ENCODE results near the gene AUP1. TPM values are rescaled to one million over a fixed set of nuclear protein-coding genes. Genes with fewer than 3 reads are reported as not detected.

The AUP1 gene
- total and polyA plus RNA-seq, 9 of the 15 experiments (the other 6 are each of a cell fraction or from before 2014, with no cell fraction given), result 70.7 to 245 (median 165) TPM

- TF ChIP-seq, protein P1, sequence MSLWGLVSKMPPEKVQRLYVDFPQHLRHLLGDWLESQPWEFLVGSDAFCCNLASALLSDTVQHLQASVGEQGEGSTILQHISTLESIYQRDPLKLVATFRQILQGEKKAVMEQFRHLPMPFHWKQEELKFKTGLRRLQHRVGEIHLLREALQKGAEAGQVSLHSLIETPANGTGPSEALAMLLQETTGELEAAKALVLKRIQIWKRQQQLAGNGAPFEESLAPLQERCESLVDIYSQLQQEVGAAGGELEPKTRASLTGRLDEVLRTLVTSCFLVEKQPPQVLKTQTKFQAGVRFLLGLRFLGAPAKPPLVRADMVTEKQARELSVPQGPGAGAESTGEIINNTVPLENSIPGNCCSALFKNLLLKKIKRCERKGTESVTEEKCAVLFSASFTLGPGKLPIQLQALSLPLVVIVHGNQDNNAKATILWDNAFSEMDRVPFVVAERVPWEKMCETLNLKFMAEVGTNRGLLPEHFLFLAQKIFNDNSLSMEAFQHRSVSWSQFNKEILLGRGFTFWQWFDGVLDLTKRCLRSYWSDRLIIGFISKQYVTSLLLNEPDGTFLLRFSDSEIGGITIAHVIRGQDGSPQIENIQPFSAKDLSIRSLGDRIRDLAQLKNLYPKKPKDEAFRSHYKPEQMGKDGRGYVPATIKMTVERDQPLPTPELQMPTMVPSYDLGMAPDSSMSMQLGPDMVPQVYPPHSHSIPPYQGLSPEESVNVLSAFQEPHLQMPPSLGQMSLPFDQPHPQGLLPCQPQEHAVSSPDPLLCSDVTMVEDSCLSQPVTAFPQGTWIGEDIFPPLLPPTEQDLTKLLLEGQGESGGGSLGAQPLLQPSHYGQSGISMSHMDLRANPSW (CRISPR knock-in tag; IDR thresholded peaks at IDR 0.05), result no peak
- TF ChIP-seq, protein P2, sequence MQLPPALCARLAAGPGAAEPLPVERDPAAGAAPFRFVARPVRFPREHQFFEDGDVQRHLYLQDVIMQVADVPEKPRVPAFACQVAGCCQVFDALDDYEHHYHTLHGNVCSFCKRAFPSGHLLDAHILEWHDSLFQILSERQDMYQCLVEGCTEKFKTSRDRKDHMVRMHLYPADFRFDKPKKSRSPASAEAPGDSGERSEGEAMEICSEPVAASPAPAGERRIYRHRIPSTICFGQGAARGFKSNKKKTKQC (CRISPR knock-in tag; IDR thresholded peaks at IDR 0.05), result no peak
- no peak for TF ChIP-seq ZNF639 (CRISPR knock-in tag; conservative IDR thresholded peaks at IDR 0.05 in 1 of 2, IDR thresholded peaks at IDR 0.05 in 1 of 2)
- peak; percentile 39; the same call in 1 of the 2 replicates for TF ChIP-seq CREM (IDR thresholded peaks at IDR 0.05; ENCODE audit: low read depth)
- TF ChIP-seq EWSR1 (IDR thresholded peaks at IDR 0.05; ENCODE audit: borderline replicate concordance, low read depth, partially characterized antibody), result no peak
- TF ChIP-seq BRF1 (IDR thresholded peaks at IDR 0.05; ENCODE audit: borderline replicate concordance, extremely low read depth, insufficient read length), result no peak
- TF ChIP-seq NR0B1 (IDR thresholded peaks at IDR 0.05; ENCODE audit: partially characterized antibody), result no peak
- no peak for TF ChIP-seq POU5F1 (IDR thresholded peaks at IDR 0.05; ENCODE audit: borderline replicate concordance, low read depth, low read length, partially characterized antibody)
- no peak for TF ChIP-seq MTA1 (IDR thresholded peaks at IDR 0.05; ENCODE audit: borderline replicate concordance)
- TF ChIP-seq CC2D1A (IDR thresholded peaks at IDR 0.05), result no peak
- TF ChIP-seq ZNF175 (CRISPR knock-in tag; IDR thresholded peaks at IDR 0.05; ENCODE audit: low read depth), result no peak
- TF ChIP-seq KDM5B (IDR thresholded peaks at IDR 0.05; ENCODE audit: insufficient replicate concordance, low read depth, low read length), result no peak
- TF ChIP-seq ZNF239 (CRISPR knock-in tag; IDR thresholded peaks at IDR 0.05), result no peak
- TF ChIP-seq, protein P3, sequence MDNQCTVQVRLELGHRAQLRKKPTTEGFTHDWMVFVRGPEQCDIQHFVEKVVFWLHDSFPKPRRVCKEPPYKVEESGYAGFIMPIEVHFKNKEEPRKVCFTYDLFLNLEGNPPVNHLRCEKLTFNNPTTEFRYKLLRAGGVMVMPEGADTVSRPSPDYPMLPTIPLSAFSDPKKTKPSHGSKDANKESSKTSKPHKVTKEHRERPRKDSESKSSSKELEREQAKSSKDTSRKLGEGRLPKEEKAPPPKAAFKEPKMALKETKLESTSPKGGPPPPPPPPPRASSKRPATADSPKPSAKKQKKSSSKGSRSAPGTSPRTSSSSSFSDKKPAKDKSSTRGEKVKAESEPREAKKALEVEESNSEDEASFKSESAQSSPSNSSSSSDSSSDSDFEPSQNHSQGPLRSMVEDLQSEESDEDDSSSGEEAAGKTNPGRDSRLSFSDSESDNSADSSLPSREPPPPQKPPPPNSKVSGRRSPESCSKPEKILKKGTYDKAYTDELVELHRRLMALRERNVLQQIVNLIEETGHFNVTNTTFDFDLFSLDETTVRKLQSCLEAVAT (IDR thresholded peaks at IDR 0.05), result 0 out of 4 replicates have a peak, but pooled peaks of 1 of the 2 experiments have one; percentile 37
- TF ChIP-seq, protein P4, sequence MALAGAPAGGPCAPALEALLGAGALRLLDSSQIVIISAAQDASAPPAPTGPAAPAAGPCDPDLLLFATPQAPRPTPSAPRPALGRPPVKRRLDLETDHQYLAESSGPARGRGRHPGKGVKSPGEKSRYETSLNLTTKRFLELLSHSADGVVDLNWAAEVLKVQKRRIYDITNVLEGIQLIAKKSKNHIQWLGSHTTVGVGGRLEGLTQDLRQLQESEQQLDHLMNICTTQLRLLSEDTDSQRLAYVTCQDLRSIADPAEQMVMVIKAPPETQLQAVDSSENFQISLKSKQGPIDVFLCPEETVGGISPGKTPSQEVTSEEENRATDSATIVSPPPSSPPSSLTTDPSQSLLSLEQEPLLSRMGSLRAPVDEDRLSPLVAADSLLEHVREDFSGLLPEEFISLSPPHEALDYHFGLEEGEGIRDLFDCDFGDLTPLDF (CRISPR knock-in tag; IDR thresholded peaks at IDR 0.05), result no peak
- TF ChIP-seq MTA3 (IDR thresholded peaks at IDR 0.05; ENCODE audit: borderline replicate concordance), result peak; percentile 26; the same call in 1 of the 2 replicates
These were observed 19.7 kb upstream of the AUP1 start (continued) for GRCh38 chr2:74548900-74549826.

Measured in K562 (cell line).